Mammary epithelial cell (primary cell): ENCODE measurements around the gene NUP133.

Experiments
- EZH2 ChIP-seq: IDR thresholded peaks from 2 replicates; pipeline ENCODE4 v1.6.1; 2012; ENCODE audit warnings: low read length, inconsistent platforms, borderline replicate concordance
- TF ChIP-seq, protein P1 (sequence below), 2 donors: IDR thresholded peaks in 1 of 2; conservative IDR thresholded peaks in 1 of 2; 2 replicates each; pipeline ENCODE4 v1.5.1; 2011 to 2012; ENCODE audit warnings: inconsistent platforms in 2 of 2, low read length in 2 of 2, mild to moderate bottlenecking in 2 of 2, control low read depth in 1 of 2, low read depth in 1 of 2; ENCODE audit not compliant: insufficient read depth in 1 of 2; ENCODE audit errors: extremely low read depth in 1 of 2

DNA sequence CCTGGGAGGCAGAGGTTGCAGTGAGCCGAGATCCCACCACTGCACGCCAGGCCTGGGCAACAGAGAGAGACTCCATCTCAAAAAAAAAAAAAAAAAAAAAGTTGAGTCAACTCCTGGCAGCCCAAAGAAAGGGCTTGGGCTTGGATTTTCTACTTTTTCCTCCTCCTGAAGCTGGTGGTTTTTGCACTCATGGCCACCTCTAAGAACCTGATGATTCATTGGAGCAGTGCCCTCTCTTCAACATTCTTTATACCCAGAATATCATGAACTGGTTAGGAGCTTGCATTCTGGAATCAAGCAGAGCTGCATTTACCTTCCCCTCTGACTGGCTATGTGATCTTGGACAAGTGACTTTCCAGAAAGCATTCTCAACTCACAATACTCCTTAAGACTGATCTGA is 70.7 kb downstream of the NUP133 start:
- TF ChIP-seq, protein P1, sequence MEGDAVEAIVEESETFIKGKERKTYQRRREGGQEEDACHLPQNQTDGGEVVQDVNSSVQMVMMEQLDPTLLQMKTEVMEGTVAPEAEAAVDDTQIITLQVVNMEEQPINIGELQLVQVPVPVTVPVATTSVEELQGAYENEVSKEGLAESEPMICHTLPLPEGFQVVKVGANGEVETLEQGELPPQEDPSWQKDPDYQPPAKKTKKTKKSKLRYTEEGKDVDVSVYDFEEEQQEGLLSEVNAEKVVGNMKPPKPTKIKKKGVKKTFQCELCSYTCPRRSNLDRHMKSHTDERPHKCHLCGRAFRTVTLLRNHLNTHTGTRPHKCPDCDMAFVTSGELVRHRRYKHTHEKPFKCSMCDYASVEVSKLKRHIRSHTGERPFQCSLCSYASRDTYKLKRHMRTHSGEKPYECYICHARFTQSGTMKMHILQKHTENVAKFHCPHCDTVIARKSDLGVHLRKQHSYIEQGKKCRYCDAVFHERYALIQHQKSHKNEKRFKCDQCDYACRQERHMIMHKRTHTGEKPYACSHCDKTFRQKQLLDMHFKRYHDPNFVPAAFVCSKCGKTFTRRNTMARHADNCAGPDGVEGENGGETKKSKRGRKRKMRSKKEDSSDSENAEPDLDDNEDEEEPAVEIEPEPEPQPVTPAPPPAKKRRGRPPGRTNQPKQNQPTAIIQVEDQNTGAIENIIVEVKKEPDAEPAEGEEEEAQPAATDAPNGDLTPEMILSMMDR (conservative IDR thresholded peaks at IDR 0.05 in 1 of 2, IDR thresholded peaks at IDR 0.05 in 1 of 2; ENCODE audit: extremely low read depth in 1 of 2, insufficient read depth in 1 of 2, low read depth in 1 of 2, low read length in 2 of 2) = no peak
- TF ChIP-seq EZH2 = no peak
